Occipital lobe (tissue), 2 donors: ENCODE data around the gene TUBGCP6. TPM values are rescaled to one million over a fixed set of nuclear protein-coding genes. Genes with fewer than 3 reads are reported as not detected.
"Not testable (repeated sequence)": the region's sequence is repeated elsewhere in the genome, so short reads cannot be mapped to it uniquely, and the experiment has no call there.

ENCODE experiments used
- DNase-seq: peaks from one replicate; lab custom pipeline; 2025; lab: John Stamatoyannopoulos, UW
- total RNA-seq: library from RNA; depleted of rRNA; stranded (reverse); fragments of >200 nt; gene quantifications from one replicate; pipeline ENCODE4 v1.2.3, GENCODE V29; 2014

TUBGCP6 gene
- total RNA-seq, 1 donor from 2014 or later, result 34.0 TPM

- DNase-seq, result no peak
Measured at GRCh38 chr22:50215297-50216054, 29.3 kb downstream of the TUBGCP6 start.

GRCh38 chr22:50213263-50213662, 31.6 kb downstream of the TUBGCP6 start:
- DNase-seq, result no peak

GRCh38 chr22:50211147-50211546, 33.7 kb downstream of the TUBGCP6 start:
- DNase-seq, result no peak

GRCh38 chr22:50210378-50211139, 34.3 kb downstream of the TUBGCP6 start:
- DNase-seq, result no peak

- no peak for DNase-seq
Measured at GRCh38 chr22:50209893-50210292, 34.9 kb downstream of the TUBGCP6 start.

GRCh38 chr22:50208939-50209892, 35.6 kb downstream of the TUBGCP6 start:
- DNase-seq, result no peak

- DNase-seq, result no peak
Measured at GRCh38 chr22:50208430-50208938, 36.3 kb downstream of the TUBGCP6 start.

GRCh38 chr22:50207383-50208140, 37.3 kb downstream of the TUBGCP6 start:
- no peak for DNase-seq

GRCh38 chr22:50206599-50206998, 38.2 kb downstream of the TUBGCP6 start:
- no peak for DNase-seq

GRCh38 chr22:50205781-50206569, 38.8 kb downstream of the TUBGCP6 start:
- no peak for DNase-seq

- DNase-seq, result not testable (repeated sequence)
Measured at GRCh38 chr22:50204998-50205397, 39.8 kb downstream of the TUBGCP6 start.

GRCh38 chr22:50204571-50204970, 40.3 kb downstream of the TUBGCP6 start:
- no peak for DNase-seq

GRCh38 chr22:50203288-50203687, 41.5 kb downstream of the TUBGCP6 start:
- DNase-seq, result no peak

- no peak for DNase-seq
Measured at GRCh38 chr22:50202130-50202666, 42.6 kb downstream of the TUBGCP6 start.

- DNase-seq, result no peak
Measured at GRCh38 chr22:50201191-50202129, 43.4 kb downstream of the TUBGCP6 start.

GRCh38 chr22:50200461-50201190, 44.2 kb downstream of the TUBGCP6 start, which contains the start of gene SELENOO:
TSS of gene SELENOO (plus strand) at chr22:50201011. CDS start at chr22:50201037, 26 bp downstream.
- DNase-seq, result peak; percentile 94

GRCh38 chr22:50199829-50200460, 44.9 kb downstream of the TUBGCP6 start:
- DNase-seq, result no peak
